BE2C (cell line): ENCODE results near the gene PAK2.
"Not testable (repeated sequence)": the region's sequence is repeated elsewhere in the genome, so short reads cannot be mapped to it uniquely, and the experiment has no call there.

Experiments used
- DNase-seq: peaks from one replicate; pipeline ENCODE4 v3.0.0-alpha.2; 2020
- H3K27me3 ChIP-seq: fragments of 250-450 bp; sonication (Bioruptor Pico); 2 replicates; pipeline ENCODE4 v1.5.1; 2020; ENCODE audit warnings: mild to moderate bottlenecking
- H3K36me3 ChIP-seq: fragments of 250-450 bp; sonication (Bioruptor Pico); 2 replicates; pipeline ENCODE4 v1.5.1; 2020; ENCODE audit warnings: mild to moderate bottlenecking
- H3K4me1 ChIP-seq: fragments of 250-450 bp; sonication (Bioruptor Pico); 2 replicates; pipeline ENCODE4 v1.5.1; 2020
- H3K4me3 ChIP-seq: 2 replicates; pipeline ENCODE4 v1.5.1; 2011; ENCODE audit warnings: low read depth, low read length
- H3K9me3 ChIP-seq: fragments of 250-450 bp; sonication (Bioruptor Pico); 2 replicates; pipeline ENCODE4 v1.5.1; 2020
- CTCF ChIP-seq: IDR thresholded peaks from 2 replicates; pipeline ENCODE4 v1.5.1; 2012; ENCODE audit warnings: mild to moderate bottlenecking, low read depth, low read length

PAK2 gene

GRCh38 chr3:196707566-196707965, 32.1 kb upstream of the PAK2 start:
- no peak overlapping the region for H3K4me3 ChIP-seq
- no peaks in the 10 kb centered on the region for H3K9me3 ChIP-seq
- DNase-seq = no peak
- H3K4me1 ChIP-seq = no peaks in the 10 kb centered on the region
- TF ChIP-seq CTCF = no peak
- no peaks in the 10 kb centered on the region for H3K27me3 ChIP-seq
- no peaks in the 10 kb centered on the region for H3K36me3 ChIP-seq

GRCh38 chr3:196708467-196708866, 31.2 kb upstream of the PAK2 start:
- DNase-seq = no peak
- Histone ChIP-seq H3K36me3 (no peaks in the 10 kb centered on the region), H3K27me3 (no peaks in the 10 kb centered on the region), H3K4me1 (no peaks in the 10 kb centered on the region), H3K9me3 (no peaks in the 10 kb centered on the region), H3K4me3 (no peak overlapping the region)
- TF ChIP-seq CTCF = no peak

GRCh38 chr3:196711838-196712513, 27.7 kb upstream of the PAK2 start, which contains the start of the genes CEP19 and PIGX:
Gene CEP19 (minus strand): TSS chr3:196712250. CDS start chr3:196708657, 3,593 bp downstream.
Gene PIGX (plus strand): TSS chr3:196712377.
- peak; percentile 91 for DNase-seq
- no peaks in the 10 kb centered on the region for H3K9me3 ChIP-seq
- no peaks in the 10 kb centered on the region for H3K4me1 ChIP-seq
- peak within 1 kb of the TSS; percentile 79 for H3K4me3 ChIP-seq
- no peaks in the 10 kb centered on the region for H3K27me3 ChIP-seq
- no peaks in the 10 kb centered on the region for H3K36me3 ChIP-seq
- TF ChIP-seq CTCF = no peak

- no peaks in the 10 kb centered on the region for H3K27me3 ChIP-seq
- no peak for DNase-seq
- H3K4me1 ChIP-seq = no peaks in the 10 kb centered on the region
- TF ChIP-seq CTCF = no peak
- H3K36me3 ChIP-seq = no peaks in the 10 kb centered on the region; the same call in 1 of the 2 replicates
- peak overlapping the region; percentile 79 for H3K4me3 ChIP-seq
- no peaks in the 10 kb centered on the region for H3K9me3 ChIP-seq
Observed at GRCh38 chr3:196712514-196713413, 26.9 kb upstream of the PAK2 start.

GRCh38 chr3:196717162-196717561, 22.5 kb upstream of the PAK2 start:
- DNase-seq, H3K36me3 ChIP-seq, H3K9me3 ChIP-seq, H3K4me1 ChIP-seq, H3K27me3 ChIP-seq, H3K4me3 ChIP-seq: not testable (repeated sequence)

GRCh38 chr3:196721097-196721496, 18.6 kb upstream of the PAK2 start:
- Histone ChIP-seq H3K9me3 (no peaks in the 10 kb centered on the region), H3K4me3 (no peak overlapping the region), H3K27me3 (no peaks in the 10 kb centered on the region), H3K4me1 (no peaks in the 10 kb centered on the region), H3K36me3 (peaks cover 12% of the 10 kb centered on the region)
- TF ChIP-seq CTCF = no peak
- DNase-seq = no peak
